CD4-positive, alpha-beta T cell (primary cell): ENCODE measurements around the gene XIRP1. TPM values are rescaled to one million over a fixed set of nuclear protein-coding genes. Genes with fewer than 3 reads are reported as not detected.

ENCODE experiments used
- ATAC-seq: fragments of 200-7000 bp; cut with Tn5 transposase; one replicate; pipeline ENCODE4 v1.10.0; 2022; ENCODE audit warnings: mild to moderate bottlenecking; ENCODE audit not compliant: poor library complexity
- CTCF ChIA-PET: fragments of 350-600 bp; sonication (Branson Sonifier 250); formaldehyde crosslinking; loops from one replicate; lab custom pipeline; 2021; ENCODE audit warnings: antibody characterized with exemption, inconsistent platforms; lab: Charles Lee
- POLR2A ChIA-PET: fragments of 350-600 bp; sonication (Branson Sonifier 250); formaldehyde crosslinking; loops from one replicate; lab custom pipeline; 2021; ENCODE audit warnings: antibody characterized with exemption, inconsistent platforms; lab: Charles Lee
- DNase-seq, 14 experiments: peaks; one replicate each; pipeline ENCODE4 v3.0.0-alpha.2; 2013 to 2020; ENCODE audit warnings: mixed read lengths in 2 of 14
- H3K27ac ChIP-seq, 2 donors: one replicate each; pipeline versions ENCODE4 v1.5.1 to v1.7.0; 2013; ENCODE audit warnings: low read length in 2 of 2, low read depth in 1 of 2, mild to moderate bottlenecking in 1 of 2
- H3K27me3 ChIP-seq, 2 experiments: 1 replicate in 1 of 2; 2 replicates in 1 of 2; pipeline versions ENCODE4 v1.6.1 to v1.7.0; 2013; ENCODE audit warnings: low read length in 2 of 2, control low read depth in 1 of 2, mild to moderate bottlenecking in 1 of 2, moderate library complexity in 1 of 2; ENCODE audit not compliant: insufficient read depth in 2 of 2, control insufficient read depth in 1 of 2
- H3K36me3 ChIP-seq: one replicate; pipeline ENCODE4 v1.6.1; 2013; ENCODE audit warnings: low read length, control low read depth; ENCODE audit not compliant: insufficient read depth
- H3K4me1 ChIP-seq: one replicate; pipeline ENCODE4 v1.6.1; 2013; ENCODE audit warnings: low read length, control low read depth; ENCODE audit not compliant: insufficient read depth
- H3K4me3 ChIP-seq: one replicate; pipeline ENCODE4 v1.5.1; 2013; ENCODE audit warnings: mild to moderate bottlenecking, low read length, moderate library complexity
- H3K9me3 ChIP-seq, 2 experiments: 1 replicate in 1 of 2; 2 replicates in 1 of 2; pipeline versions ENCODE4 v1.6.1 to v1.7.0; 2013; ENCODE audit warnings: low read length in 2 of 2, mild to moderate bottlenecking in 2 of 2, control low read depth in 1 of 2, moderate library complexity in 1 of 2; ENCODE audit not compliant: control insufficient read depth in 1 of 2, insufficient read depth in 1 of 2
- H3K27ac Mint-ChIP-seq: one replicate; pipeline ENCODE4 v1.8.0; 2020; ENCODE audit warnings: mixed read lengths
- H3K27me3 Mint-ChIP-seq: one replicate; pipeline ENCODE4 v1.8.0; 2021; ENCODE audit warnings: mixed read lengths
- H3K36me3 Mint-ChIP-seq: one replicate; pipeline ENCODE4 v1.8.0; 2021; ENCODE audit warnings: low read depth, mixed read lengths
- H3K4me1 Mint-ChIP-seq: one replicate; pipeline ENCODE4 v1.8.0; 2021; ENCODE audit warnings: low read depth, mixed read lengths
- H3K4me3 Mint-ChIP-seq: one replicate; pipeline ENCODE4 v1.8.0; 2020; ENCODE audit warnings: mild to moderate bottlenecking, mixed read lengths
- H3K9me3 Mint-ChIP-seq: one replicate; pipeline ENCODE4 v1.8.0; 2020; ENCODE audit warnings: mixed read lengths
- CTCF ChIP-seq: fragments of 200-600 bp; IDR thresholded peaks from one replicate; pipeline ENCODE4 v1.8.0; 2022; ENCODE audit warnings: antibody characterized with exemption, mild to moderate bottlenecking
- intact Hi-C, 2 experiments: fragments of 100-400 bp; cut with DNase I in 1 of 2; cut with micrococcal nuclease in 1 of 2; formaldehyde crosslinking; loops; one replicate each; pipeline versions ENCODE4 v1.15.1 to v1.9.0; 2023 to 2025; cut with DNase I, micrococcal nuclease
- total RNA-seq, 174 experiments: library from RNA in 2 of 174; stranded (reverse) in 2 of 174; gene quantifications; one replicate each; pipeline ENCODE4 v1.2.3 and lab custom pipeline; 2021 to 2026

XIRP1 gene
- total RNA-seq, 2 experiments from 2014 or later: not detected

GRCh38 chr3:39208463-39209055, 16.2 kb upstream of the XIRP1 start:
- DNase-seq (peak in 7 of 14 experiments; percentile 13 to 72 (median 55)), ATAC-seq (no peak)
- POLR2A ChIA-PET: no interaction called here
- Histone ChIP-seq H3K4me3 (no peak overlapping the region), H3K9me3 (peaks cover 0 to 9% of the 10 kb centered on the region in 2 experiments), H3K27me3 (no peaks in the 10 kb centered on the region), H3K4me1 (no peaks in the 10 kb centered on the region), H3K27ac (no peak overlapping the region), H3K36me3 (no peaks in the 10 kb centered on the region)
- Mint-ChIP-seq H3K27ac (no peak overlapping the region), H3K4me3 (no peak overlapping the region), H3K4me1 (peaks cover 9% of the 10 kb centered on the region), H3K9me3 (no peaks in the 10 kb centered on the region), H3K27me3 (peaks cover 3% of the 10 kb centered on the region), H3K36me3 (no peaks in the 10 kb centered on the region)
- intact Hi-C loops: loop anchor here (5.0 kb wide), 1 partner anchor 79 kb away; no protein-coding TSS in a partner anchor
- TF ChIP-seq CTCF: peak; percentile 65
- CTCF ChIA-PET: interaction anchor here (1.0 to 1.4 kb wide), 2 partner anchors 80 to 83 kb away, joined by 3 to 6 read pairs; no protein-coding TSS in a partner anchor

GRCh38 chr3:39207361-39208186, 15.2 kb upstream of the XIRP1 start:
- Histone ChIP-seq H3K9me3 (peaks cover 0 to 9% of the 10 kb centered on the region in 2 experiments), H3K36me3 (no peaks in the 10 kb centered on the region), H3K4me3 (no peak overlapping the region), H3K27ac (no peak overlapping the region), H3K27me3 (peaks cover 0 to 2% of the 10 kb centered on the region in 2 experiments), H3K4me1 (no peaks in the 10 kb centered on the region)
- no peak overlapping the region for H3K27ac Mint-ChIP-seq
- H3K9me3 Mint-ChIP-seq: no peaks in the 10 kb centered on the region
- ChIA-PET CTCF (interaction anchor here (1.0 to 1.4 kb wide), 3 partner anchors 35 to 84 kb away, joined by 3 to 6 read pairs (median 3); no protein-coding TSS in a partner anchor), POLR2A (no interaction called here)
- no peak for TF ChIP-seq CTCF
- intact Hi-C loops: loop anchor here (5.0 kb wide), 1 partner anchor 80 kb away; no protein-coding TSS in a partner anchor
- no peaks in the 10 kb centered on the region for H3K36me3 Mint-ChIP-seq
- H3K4me3 Mint-ChIP-seq: no peak overlapping the region
- H3K4me1 Mint-ChIP-seq: peaks cover 9% of the 10 kb centered on the region
- H3K27me3 Mint-ChIP-seq: peaks cover 10% of the 10 kb centered on the region
- DNase-seq (no peak), ATAC-seq (no peak)

GRCh38 chr3:39205919-39206516, 13.6 kb upstream of the XIRP1 start:
- no peak for TF ChIP-seq CTCF
- H3K36me3 ChIP-seq: no peaks in the 10 kb centered on the region
- peaks cover 0 to 9% of the 10 kb centered on the region in 2 experiments for H3K9me3 ChIP-seq
- no peaks in the 10 kb centered on the region for H3K9me3 Mint-ChIP-seq
- peaks cover 9% of the 10 kb centered on the region for H3K4me1 Mint-ChIP-seq
- H3K36me3 Mint-ChIP-seq: no peaks in the 10 kb centered on the region
- H3K27me3 ChIP-seq: peaks cover 4 to 5% of the 10 kb centered on the region in 2 experiments
- no peak overlapping the region for H3K27ac ChIP-seq
- intact Hi-C loops: loop anchor here (5.0 kb wide), 1 partner anchor 81 kb away; no protein-coding TSS in a partner anchor
- CTCF ChIA-PET: no interaction called here
- H3K27ac Mint-ChIP-seq: no peak overlapping the region
- no peak overlapping the region for H3K4me3 Mint-ChIP-seq
- no peak overlapping the region for H3K4me3 ChIP-seq
- peaks cover 10% of the 10 kb centered on the region for H3K27me3 Mint-ChIP-seq
- ATAC-seq (no peak), DNase-seq (no peak)
- POLR2A ChIA-PET: no interaction called here
- no peaks in the 10 kb centered on the region for H3K4me1 ChIP-seq
